Putamen (tissue), 1 donor: ENCODE data around the gene UBC.

Experiments
- DNase-seq: peaks from one replicate; pipeline ENCODE4 v3.0.0-alpha.2; 2016; ENCODE audit warnings: low spot score

Gene UBC

GRCh38 chr12:124864326-124864752, 50.1 kb downstream of the UBC start:
- DNase-seq: no peak

DNA sequence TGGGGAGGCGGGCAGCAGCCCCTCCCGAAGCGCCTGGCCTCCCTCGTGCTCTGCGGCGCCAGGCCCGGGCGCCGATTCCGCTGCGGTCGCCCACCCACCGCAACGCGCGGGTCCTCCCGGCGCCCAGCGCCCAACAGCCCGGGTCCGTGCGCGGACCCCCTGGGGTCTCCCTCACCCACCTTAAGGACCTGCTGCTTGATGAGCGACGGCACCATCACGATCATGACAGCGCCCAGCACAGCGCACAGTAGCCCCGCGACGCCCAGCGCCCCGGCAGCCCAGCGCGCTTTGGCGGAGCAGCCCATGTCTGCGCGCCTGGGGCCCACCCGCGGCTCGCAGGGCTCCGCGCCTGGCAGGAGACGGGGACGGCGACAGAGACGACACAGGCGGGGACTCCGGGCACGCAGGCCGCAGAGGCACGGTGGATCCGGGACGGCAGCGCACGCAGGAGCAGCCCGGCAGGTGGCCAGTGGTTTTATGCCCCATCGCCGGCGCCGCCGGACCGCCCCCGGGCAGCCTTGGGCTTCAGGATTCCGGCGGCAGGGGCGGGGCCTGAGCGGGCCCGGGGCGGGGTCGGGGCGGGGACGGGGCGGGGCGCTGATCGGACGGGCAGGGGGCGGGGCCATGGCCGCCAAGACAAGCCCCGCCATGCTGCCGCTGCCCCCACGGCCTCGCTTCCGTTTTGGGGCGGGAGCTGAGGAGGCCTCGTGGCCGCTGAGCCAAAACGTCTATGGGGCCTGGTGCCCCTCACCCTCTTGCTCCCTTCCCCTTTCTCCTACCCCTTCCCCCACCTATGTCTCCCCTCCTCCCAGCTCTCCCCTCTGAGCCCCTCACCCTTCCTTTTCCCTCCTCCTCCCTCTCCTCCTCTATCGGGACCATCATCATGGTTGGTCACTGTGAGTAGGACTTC, 50.8 kb downstream of the UBC start, which contains the start of gene SCARB1:
TSS of gene SCARB1 (minus strand) at position 449 of the 910 bp plus-strand sequence. CDS start at position 305, 144 bp downstream.
- DNase-seq: peak; percentile 84

- DNase-seq: peak; percentile 61
Measured at GRCh38 chr12:124862768-124863415, 51.6 kb downstream of the UBC start.

- DNase-seq: no peak
Measured at GRCh38 chr12:124861898-124862676, 52.4 kb downstream of the UBC start.
